SK-N-SH treated with all-trans-retinoic acid at 6 μM for 48 hours (cell line): ENCODE data around the gene MPZL2.

ENCODE experiments used
- ATAC-seq: fragments of 200-7000 bp; cut with Tn5 transposase; 3 replicates; pipeline ENCODE4 v1.9.1; 2020; ENCODE audit warnings: mild to moderate bottlenecking, moderate library complexity
- ARNTL ChIP-seq: fragments of 450-650 bp; formaldehyde crosslinking; IDR thresholded peaks from 2 replicates; pipeline ENCODE4 v1.5.0; 2020; ENCODE audit warnings: low read depth, mild to moderate bottlenecking, moderate library complexity, borderline replicate concordance
- BACH2 ChIP-seq: fragments of 250-450 bp; sonication (Bioruptor Pico); IDR thresholded peaks from 2 replicates; pipeline ENCODE4 v1.9.0; 2021; ENCODE audit warnings: mild to moderate bottlenecking, borderline replicate concordance
- CSDC2 ChIP-seq: fragments of 250-450 bp; sonication (Bioruptor Pico); IDR thresholded peaks from 2 replicates; pipeline ENCODE4 v1.5.0; 2020; ENCODE audit warnings: mild to moderate bottlenecking, moderate library complexity
- CSRNP3 ChIP-seq: fragments of 250-450 bp; sonication (Bioruptor Pico); IDR thresholded peaks from 2 replicates; pipeline ENCODE4 v1.5.1; 2021; ENCODE audit warnings: mild to moderate bottlenecking, moderate library complexity
- GLIS3 ChIP-seq: fragments of 250-450 bp; sonication (Bioruptor Pico); IDR thresholded peaks from 2 replicates; pipeline ENCODE4 v1.5.0; 2020; ENCODE audit warnings: mild to moderate bottlenecking, moderate library complexity
- ISL1 ChIP-seq: fragments of 250-450 bp; sonication (Bioruptor Pico); IDR thresholded peaks from 2 replicates; pipeline ENCODE4 v2.1.2; 2022; ENCODE audit warnings: mild to moderate bottlenecking, moderate library complexity
- OSR1 ChIP-seq: fragments of 250-450 bp; sonication (Bioruptor Pico); IDR thresholded peaks from 2 replicates; pipeline ENCODE4 v1.8.0; 2022; ENCODE audit warnings: moderate library complexity, mild to moderate bottlenecking, inconsistent platforms
- POU6F1 ChIP-seq: fragments of 250-450 bp; sonication (Bioruptor Pico); IDR thresholded peaks from 2 replicates; pipeline ENCODE4 v1.8.0; 2021; ENCODE audit warnings: low read depth, mild to moderate bottlenecking, moderate library complexity, borderline replicate concordance
- RARB ChIP-seq: fragments of 250-450 bp; sonication (Bioruptor Pico); IDR thresholded peaks from 2 replicates; pipeline ENCODE4 v1.8.0; 2021; ENCODE audit warnings: mild to moderate bottlenecking, moderate library complexity
- SNAI2 ChIP-seq: fragments of 250-450 bp; sonication (Bioruptor Pico); IDR thresholded peaks from 2 replicates; pipeline ENCODE4 v1.5.0; 2020; ENCODE audit warnings: mild to moderate bottlenecking, moderate library complexity
- TCF4 ChIP-seq: fragments of 250-450 bp; sonication (Bioruptor Pico); IDR thresholded peaks from 2 replicates; pipeline ENCODE4 v1.8.0; 2021; ENCODE audit warnings: mild to moderate bottlenecking, moderate library complexity, borderline replicate concordance
- TOX ChIP-seq: fragments of 250-450 bp; sonication (Bioruptor Pico); IDR thresholded peaks from 2 replicates; pipeline ENCODE4 v1.8.0; 2021; ENCODE audit warnings: mild to moderate bottlenecking, moderate library complexity, borderline replicate concordance
- ZFP3 ChIP-seq: fragments of 250-450 bp; sonication (Bioruptor Pico); IDR thresholded peaks from 2 replicates; pipeline ENCODE4 v1.5.0; 2020; ENCODE audit warnings: mild to moderate bottlenecking, moderate library complexity
- ZFP30 ChIP-seq: fragments of 450-650 bp; formaldehyde crosslinking; IDR thresholded peaks from 2 replicates; pipeline ENCODE4 v1.5.0; 2022; ENCODE audit warnings: mild to moderate bottlenecking, moderate library complexity
- ZNF565 ChIP-seq: fragments of 450-650 bp; formaldehyde crosslinking; conservative IDR thresholded peaks from 2 replicates; pipeline ENCODE4 v1.5.0; 2020; ENCODE audit warnings: low read depth, mild to moderate bottlenecking, moderate library complexity
- ZNF70 ChIP-seq: fragments of 450-650 bp; formaldehyde crosslinking; IDR thresholded peaks from 2 replicates; pipeline ENCODE4 v1.5.0; 2020; ENCODE audit warnings: mild to moderate bottlenecking, moderate library complexity
- ZNF8 ChIP-seq: fragments of 450-650 bp; formaldehyde crosslinking; IDR thresholded peaks from 2 replicates; pipeline ENCODE4 v1.5.0; 2020; ENCODE audit warnings: mild to moderate bottlenecking, moderate library complexity
- TF ChIP-seq, protein P1 (sequence below): fragments of 250-450 bp; sonication (Bioruptor Pico); IDR thresholded peaks from 2 replicates; pipeline ENCODE4 v1.5.1; 2020; ENCODE audit warnings: low read depth, mild to moderate bottlenecking, moderate library complexity
- TF ChIP-seq, protein P2 (sequence below): fragments of 250-450 bp; sonication (Bioruptor Pico); IDR thresholded peaks from 2 replicates; pipeline ENCODE4 v1.8.0; 2020; ENCODE audit warnings: mild to moderate bottlenecking, moderate library complexity, borderline replicate concordance

MPZL2 gene

DNA sequence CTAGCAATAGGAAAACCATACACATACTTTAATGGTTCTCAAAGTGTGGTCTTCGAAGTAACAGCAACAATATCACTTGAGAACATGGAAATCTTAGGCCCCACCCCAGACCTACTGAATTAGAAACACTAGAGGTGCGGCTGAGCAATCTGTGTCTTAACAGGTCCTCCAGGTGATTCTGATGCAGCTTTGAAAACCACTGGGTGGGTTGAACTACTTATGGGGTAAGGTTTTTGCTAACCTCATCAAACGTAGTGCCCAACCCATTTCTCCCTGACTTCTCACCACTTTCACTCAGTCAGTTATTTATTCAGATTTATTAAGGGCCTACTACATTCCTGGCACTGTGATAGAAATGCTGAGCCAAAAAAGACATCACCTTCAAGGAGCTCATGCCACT is 3.7 kb downstream of the MPZL2 start (continued):
- TF ChIP-seq, protein P1, sequence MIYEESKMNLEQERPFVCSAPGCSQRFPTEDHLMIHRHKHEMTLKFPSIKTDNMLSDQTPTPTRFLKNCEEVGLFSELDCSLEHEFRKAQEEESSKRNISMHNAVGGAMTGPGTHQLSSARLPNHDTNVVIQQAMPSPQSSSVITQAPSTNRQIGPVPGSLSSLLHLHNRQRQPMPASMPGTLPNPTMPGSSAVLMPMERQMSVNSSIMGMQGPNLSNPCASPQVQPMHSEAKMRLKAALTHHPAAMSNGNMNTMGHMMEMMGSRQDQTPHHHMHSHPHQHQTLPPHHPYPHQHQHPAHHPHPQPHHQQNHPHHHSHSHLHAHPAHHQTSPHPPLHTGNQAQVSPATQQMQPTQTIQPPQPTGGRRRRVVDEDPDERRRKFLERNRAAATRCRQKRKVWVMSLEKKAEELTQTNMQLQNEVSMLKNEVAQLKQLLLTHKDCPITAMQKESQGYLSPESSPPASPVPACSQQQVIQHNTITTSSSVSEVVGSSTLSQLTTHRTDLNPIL (CRISPR knock-in tag): no peak
- TF ChIP-seq ZFP30 (CRISPR knock-in tag): no peak

DNA sequence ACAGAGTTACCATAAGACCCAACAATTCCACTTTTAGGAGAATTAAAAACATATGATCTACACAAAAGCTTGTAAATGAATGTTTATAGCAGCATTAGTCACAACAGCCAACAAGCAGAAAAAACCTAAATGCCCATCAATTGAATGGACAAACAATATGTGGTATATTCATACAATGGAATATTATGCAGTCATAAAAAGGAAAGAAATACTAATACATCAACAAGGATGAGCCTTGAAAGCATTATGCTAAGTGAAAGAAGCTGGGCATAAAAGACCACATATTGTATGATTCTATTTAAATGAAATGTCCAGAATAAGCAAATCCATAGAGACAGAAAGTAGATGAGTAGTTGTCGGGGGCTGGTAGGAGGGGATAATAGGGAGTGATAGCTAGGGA is 5.0 kb downstream of the MPZL2 start:
- TF ChIP-seq ISL1: no peak
- TF ChIP-seq TOX (CRISPR knock-in tag): no peak
- no peak for TF ChIP-seq CSRNP3
- TF ChIP-seq ZNF70 (CRISPR knock-in tag): no peak
- TF ChIP-seq, protein P2, sequence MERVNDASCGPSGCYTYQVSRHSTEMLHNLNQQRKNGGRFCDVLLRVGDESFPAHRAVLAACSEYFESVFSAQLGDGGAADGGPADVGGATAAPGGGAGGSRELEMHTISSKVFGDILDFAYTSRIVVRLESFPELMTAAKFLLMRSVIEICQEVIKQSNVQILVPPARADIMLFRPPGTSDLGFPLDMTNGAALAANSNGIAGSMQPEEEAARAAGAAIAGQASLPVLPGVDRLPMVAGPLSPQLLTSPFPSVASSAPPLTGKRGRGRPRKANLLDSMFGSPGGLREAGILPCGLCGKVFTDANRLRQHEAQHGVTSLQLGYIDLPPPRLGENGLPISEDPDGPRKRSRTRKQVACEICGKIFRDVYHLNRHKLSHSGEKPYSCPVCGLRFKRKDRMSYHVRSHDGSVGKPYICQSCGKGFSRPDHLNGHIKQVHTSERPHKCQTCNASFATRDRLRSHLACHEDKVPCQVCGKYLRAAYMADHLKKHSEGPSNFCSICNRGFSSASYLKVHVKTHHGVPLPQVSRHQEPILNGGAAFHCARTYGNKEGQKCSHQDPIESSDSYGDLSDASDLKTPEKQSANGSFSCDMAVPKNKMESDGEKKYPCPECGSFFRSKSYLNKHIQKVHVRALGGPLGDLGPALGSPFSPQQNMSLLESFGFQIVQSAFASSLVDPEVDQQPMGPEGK: no peak
- no peak for TF ChIP-seq BACH2 (CRISPR knock-in tag)
- TF ChIP-seq ZNF8: no peak
- no peak for TF ChIP-seq OSR1
- TF ChIP-seq SNAI2 (CRISPR knock-in tag): no peak
- TF ChIP-seq CSDC2: no peak
- TF ChIP-seq RARB (CRISPR knock-in tag): no peak
- no peak for TF ChIP-seq ZFP30 (CRISPR knock-in tag)
- TF ChIP-seq TCF4: no peak
- no peak for TF ChIP-seq ZNF565 (CRISPR knock-in tag)
- no peak for ATAC-seq

- no peak for TF ChIP-seq ZFP3 (CRISPR knock-in tag)
- no peak for TF ChIP-seq ARNTL (CRISPR knock-in tag)
- TF ChIP-seq POU6F1: no peak
- TF ChIP-seq CSDC2: no peak
- TF ChIP-seq ZNF8: no peak
- no peak for TF ChIP-seq ZNF565 (CRISPR knock-in tag)
- TF ChIP-seq ZFP30 (CRISPR knock-in tag): no peak
- no peak for TF ChIP-seq SNAI2 (CRISPR knock-in tag)
- no peak for TF ChIP-seq ZNF70 (CRISPR knock-in tag)
- no peak for TF ChIP-seq BACH2 (CRISPR knock-in tag)
- TF ChIP-seq TOX (CRISPR knock-in tag): no peak
- TF ChIP-seq GLIS3 (CRISPR knock-in tag): no peak
- TF ChIP-seq OSR1: no peak
- TF ChIP-seq, protein P2: no peak
- ATAC-seq: no peak
Observed at GRCh38 chr11:118258410-118258809, 5.7 kb downstream of the MPZL2 start.

GRCh38 chr11:118252688-118253087 is 11.4 kb downstream of the MPZL2 start:
- ATAC-seq: no peak
- TF ChIP-seq ZFP3 (CRISPR knock-in tag): no peak
- TF ChIP-seq, all 23 proteins: peak for 0
